ENCODE measurements around the gene ATRNL1.
"Not testable (repeated sequence)": the region's sequence is repeated elsewhere in the genome, so short reads cannot be mapped to it uniquely, and the experiment has no call there.

Gene ATRNL1

GRCh38 chr10:115379064-115379463 lies 285.9 kb downstream of the ATRNL1 start:
- no peaks in the 10 kb centered on the region for H3K27me3 ChIP-seq (replicated peaks)
- H3K36me3 ChIP-seq (replicated peaks), result no peaks in the 10 kb centered on the region
- H3K27ac ChIP-seq, result no peak overlapping the region
- TF ChIP-seq CTCF (IDR thresholded peaks at IDR 0.05; ENCODE audit: low read depth, low read length, missing control alignments), result no peak
- in situ Hi-C loops (cut with HindIII; ENCODE audit: low pct_ligation_motif_present, low sequenced_read_pairs), result no loop called here
- no peak for DNase-seq
- H3K4me3 ChIP-seq (ENCODE audit: low read depth, low read length), result no peak overlapping the region

GRCh38 chr10:115384665-115385064 lies 291.5 kb downstream of the ATRNL1 start:
- Histone ChIP-seq H3K36me3 (replicated peaks) (no peaks in the 10 kb centered on the region), H3K4me3 (ENCODE audit: low read depth, low read length) (no peak overlapping the region), H3K27me3 (replicated peaks) (no peaks in the 10 kb centered on the region), H3K27ac (no peak overlapping the region)
- no peak for TF ChIP-seq CTCF (IDR thresholded peaks at IDR 0.05; ENCODE audit: low read depth, low read length, missing control alignments)
- in situ Hi-C loops (cut with HindIII; ENCODE audit: low pct_ligation_motif_present, low sequenced_read_pairs), result no loop called here
- no peak for DNase-seq

GRCh38 chr10:115390607-115391006 lies 297.4 kb downstream of the ATRNL1 start:
- in situ Hi-C loops (cut with HindIII; ENCODE audit: low pct_ligation_motif_present, low sequenced_read_pairs), result no loop called here
- Histone ChIP-seq H3K4me3 (ENCODE audit: low read depth, low read length) (no peak overlapping the region), H3K27ac (no peak overlapping the region), H3K27me3 (replicated peaks) (no peaks in the 10 kb centered on the region), H3K36me3 (replicated peaks) (no peaks in the 10 kb centered on the region)
- DNase-seq, result no peak
- no peak for TF ChIP-seq CTCF (IDR thresholded peaks at IDR 0.05; ENCODE audit: low read depth, low read length, missing control alignments)

GRCh38 chr10:115398026-115398425 lies 304.9 kb downstream of the ATRNL1 start:
- Histone ChIP-seq H3K27ac (no peak overlapping the region), H3K27me3 (replicated peaks) (no peaks in the 10 kb centered on the region), H3K36me3 (replicated peaks) (no peaks in the 10 kb centered on the region), H3K4me3 (ENCODE audit: low read depth, low read length) (no peak overlapping the region)
- in situ Hi-C loops (cut with HindIII; ENCODE audit: low pct_ligation_motif_present, low sequenced_read_pairs), result no loop called here
- no peak for DNase-seq
- no peak for TF ChIP-seq CTCF (IDR thresholded peaks at IDR 0.05; ENCODE audit: low read depth, low read length, missing control alignments)

- H3K4me3 ChIP-seq (ENCODE audit: low read depth, low read length), result no peak overlapping the region
- no peak for TF ChIP-seq CTCF (IDR thresholded peaks at IDR 0.05; ENCODE audit: low read depth, low read length, missing control alignments)
- no peak overlapping the region for H3K27ac ChIP-seq
- DNase-seq, result peak; percentile 63
- H3K27me3 ChIP-seq (replicated peaks), result no peaks in the 10 kb centered on the region
- no peaks in the 10 kb centered on the region for H3K36me3 ChIP-seq (replicated peaks)
- in situ Hi-C loops (cut with HindIII; ENCODE audit: low pct_ligation_motif_present, low sequenced_read_pairs), result no loop called here
Observed at GRCh38 chr10:115402699-115403098, 309.5 kb downstream of the ATRNL1 start.

- H3K27ac ChIP-seq; H3K4me3 ChIP-seq (ENCODE audit: low read depth, low read length); DNase-seq; H3K27me3 ChIP-seq (replicated peaks); H3K36me3 ChIP-seq (replicated peaks); in situ Hi-C loops (cut with HindIII; ENCODE audit: low pct_ligation_motif_present, low sequenced_read_pairs): not testable (repeated sequence)
Observed at GRCh38 chr10:115405838-115406237, 312.7 kb downstream of the ATRNL1 start.
